DMS 273 treated with DMSO at 0.1 percent for 48 hours (cell line): ENCODE results near the gene DCTN1.
A peak's percentile ranks its signal among the peaks of the same experiment; 100 is the strongest.
"Not testable (repeated sequence)": the region's sequence is repeated elsewhere in the genome, so short reads cannot be mapped to it uniquely, and the experiment has no call there.

Experiments
- DNase-seq: peaks from one replicate; lab custom pipeline; 2025; lab: John Stamatoyannopoulos, UW

Gene DCTN1

DNA sequence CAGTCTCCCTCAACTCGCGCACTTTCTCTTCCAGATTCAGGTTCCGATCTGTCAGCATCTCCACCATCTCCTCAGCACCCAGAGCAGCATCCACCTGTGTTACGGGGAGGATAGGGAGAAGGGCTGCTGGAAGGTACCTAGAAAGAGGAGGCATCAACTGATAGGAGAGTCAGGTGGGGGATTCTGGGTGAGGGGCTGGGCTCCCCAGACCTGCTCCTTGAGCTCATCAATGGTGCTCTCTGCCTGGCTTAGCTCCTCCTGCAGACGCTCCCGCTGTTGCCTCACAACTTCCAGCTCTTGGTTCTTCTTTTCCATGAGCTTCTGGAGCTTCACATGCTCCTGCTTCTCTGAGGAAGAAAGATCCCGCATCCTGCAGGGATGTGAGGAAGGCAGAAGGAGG is 10.1 kb downstream of the DCTN1 start:
- no peak for DNase-seq

DNA sequence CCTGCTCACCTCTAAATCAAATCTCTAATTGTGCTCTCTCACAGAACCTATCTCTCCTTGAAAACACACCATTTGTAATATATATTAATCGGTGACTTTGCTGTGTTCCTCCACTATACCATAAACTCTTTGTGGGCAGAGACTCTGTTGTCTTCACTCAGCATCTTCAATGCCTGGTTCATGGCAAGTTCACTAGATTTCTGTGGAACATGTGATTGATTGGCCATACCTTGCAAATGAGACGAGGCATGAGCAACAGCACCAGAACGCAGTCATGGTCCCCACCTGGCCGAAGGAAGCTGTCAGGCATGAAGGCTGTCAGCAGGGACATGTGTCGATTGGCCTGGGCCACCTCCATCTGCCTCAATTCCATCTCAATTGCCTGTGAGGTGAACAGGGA is 11.6 kb downstream of the DCTN1 start:
- no peak for DNase-seq

DNA sequence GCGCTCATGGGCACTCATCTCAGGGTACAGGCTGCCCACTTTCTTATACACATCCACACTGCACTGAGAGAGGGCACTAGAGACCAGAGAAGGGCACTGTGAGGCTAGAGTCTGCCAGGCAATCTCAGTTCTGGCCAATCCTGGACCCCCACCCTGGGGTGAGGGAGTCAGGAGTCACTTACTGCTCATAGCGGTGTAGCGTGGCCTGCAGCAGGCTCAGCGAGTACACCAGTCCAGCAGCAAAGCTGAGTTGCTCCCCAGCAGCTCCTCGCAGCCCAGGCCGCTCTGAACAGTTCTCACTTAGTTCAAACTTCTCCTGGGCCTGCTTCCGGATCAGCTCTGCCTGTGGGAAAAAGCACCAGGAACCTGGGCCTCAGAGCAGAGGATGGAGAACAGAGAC is 12.3 kb downstream of the DCTN1 start:
- no peak for DNase-seq

DNA sequence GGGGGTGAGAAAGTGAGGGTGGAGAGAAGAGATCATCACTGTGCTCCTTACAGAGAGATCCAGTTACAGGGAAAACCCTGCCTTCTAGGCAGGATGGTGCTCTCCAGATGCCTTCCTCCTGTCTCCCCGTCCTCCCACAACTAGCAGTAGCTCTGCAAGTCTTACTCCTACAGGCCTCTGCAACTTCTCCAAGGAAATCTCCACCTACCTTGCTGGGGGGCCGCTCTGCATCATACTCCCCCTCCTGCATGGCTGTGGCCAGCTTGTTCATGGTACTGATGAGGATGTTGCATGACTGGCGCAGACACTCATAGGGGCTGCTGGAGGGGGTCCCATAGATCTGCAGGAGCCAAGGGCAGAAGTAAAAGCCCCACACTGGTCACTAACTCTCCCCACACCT is 14.1 kb downstream of the DCTN1 start:
- no peak for DNase-seq

DNA sequence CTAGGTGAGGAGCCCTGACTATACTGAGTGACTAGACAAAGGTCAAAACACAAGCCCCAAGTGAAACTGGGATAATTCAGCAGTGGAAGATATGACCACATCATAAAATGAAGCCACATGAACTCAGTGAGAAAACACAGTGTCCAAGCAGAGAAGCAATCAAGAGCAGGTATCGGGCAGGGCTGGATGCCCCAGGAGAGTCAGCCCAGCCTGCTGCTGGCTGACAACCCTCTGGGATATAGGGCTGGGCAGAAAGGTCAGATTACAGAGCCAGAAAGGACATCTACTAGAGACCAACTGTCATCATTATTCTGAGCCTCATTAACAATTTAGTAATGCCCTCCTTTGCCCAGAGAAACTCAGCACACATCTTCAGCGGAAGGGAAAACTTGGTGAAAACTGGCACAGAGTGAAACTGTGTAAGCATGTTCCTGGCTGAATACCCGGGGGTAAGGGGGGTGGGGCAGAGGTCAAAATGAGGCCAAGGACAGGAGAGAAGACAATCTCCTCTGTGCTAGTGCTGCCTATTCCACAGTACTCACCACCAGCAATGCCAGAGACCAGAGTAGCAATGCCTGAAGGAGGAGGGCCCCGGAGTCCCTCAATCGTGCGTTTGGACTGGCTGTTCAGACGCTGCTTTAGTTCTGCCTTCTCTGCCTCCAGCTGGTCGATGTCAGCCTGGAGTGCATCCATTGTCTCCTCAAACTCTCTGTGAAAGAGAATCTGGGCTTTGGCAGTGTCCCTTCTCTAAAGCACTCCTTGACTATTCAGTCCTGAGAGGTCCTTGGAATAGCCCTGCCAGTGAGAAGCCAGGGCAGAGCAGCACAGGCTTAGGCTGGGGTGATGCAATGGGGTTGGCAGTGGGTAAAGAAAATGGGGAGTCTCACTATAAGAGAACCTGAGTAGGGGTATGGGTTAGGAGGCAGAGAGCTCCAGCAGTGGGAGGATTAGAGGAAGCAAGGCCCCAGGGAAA is 15.3 kb downstream of the DCTN1 start:
- DNase-seq = no peak

DNA sequence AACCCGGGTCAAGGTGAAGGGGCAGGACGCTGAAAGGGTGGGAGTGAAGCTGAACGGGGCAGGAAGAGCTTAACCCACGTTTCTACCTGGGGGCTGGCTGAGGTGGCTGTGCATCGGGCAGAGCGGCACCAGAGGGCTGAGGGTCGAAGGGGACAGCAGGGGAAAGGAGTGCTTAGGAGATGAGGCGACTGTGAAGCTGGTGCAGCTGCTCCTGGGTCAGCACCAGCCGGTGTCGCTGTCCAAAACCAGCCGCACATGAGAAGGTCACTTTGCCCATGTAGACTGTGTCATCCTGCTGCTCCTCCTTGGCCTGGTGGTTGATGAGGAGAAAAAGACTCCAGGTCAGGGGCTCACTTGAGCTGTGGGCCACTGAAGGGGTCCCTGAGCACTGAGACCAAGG is 18.8 kb downstream of the DCTN1 start:
- no peak for DNase-seq

DNA sequence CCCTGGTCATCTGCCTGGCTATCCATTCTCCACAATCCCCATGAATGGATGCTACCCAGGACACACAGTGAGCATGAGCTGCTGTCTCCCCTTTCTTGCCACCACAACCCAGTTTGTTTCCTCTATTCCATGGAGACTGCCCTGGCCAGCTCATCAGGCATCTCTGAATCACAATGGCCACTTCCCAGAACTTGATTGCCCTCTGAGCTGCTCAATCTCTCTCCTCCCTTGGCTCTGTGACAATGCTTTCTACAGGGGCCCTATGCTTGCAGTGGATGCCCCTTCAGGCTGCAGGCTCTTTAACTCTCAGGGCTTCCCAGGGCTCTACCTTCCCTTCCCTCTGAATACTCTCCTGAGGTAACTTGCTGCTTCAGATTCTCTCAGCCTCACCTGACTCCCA is 22.5 kb downstream of the DCTN1 start:
- DNase-seq = no peak

DNA sequence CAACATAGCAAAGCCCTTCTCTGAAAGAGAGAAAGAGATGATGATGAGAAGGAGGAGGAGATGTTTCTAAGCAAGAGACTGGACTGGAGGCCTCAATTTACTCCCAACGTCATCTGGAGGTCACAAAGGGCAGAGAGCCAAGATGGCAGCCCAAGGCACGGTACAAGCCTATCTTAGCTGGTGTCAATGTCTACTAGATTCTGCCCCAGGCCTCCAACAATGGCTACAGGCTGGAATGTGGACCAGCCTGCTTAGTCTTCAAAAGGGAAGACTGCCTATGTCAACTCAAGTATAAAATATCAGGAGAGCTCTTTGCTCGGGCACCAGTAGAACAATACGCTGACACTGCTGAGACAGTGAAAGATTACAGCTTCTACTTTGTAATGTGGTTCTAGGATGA is 30.2 kb downstream of the DCTN1 start:
- DNase-seq = no peak

DNA sequence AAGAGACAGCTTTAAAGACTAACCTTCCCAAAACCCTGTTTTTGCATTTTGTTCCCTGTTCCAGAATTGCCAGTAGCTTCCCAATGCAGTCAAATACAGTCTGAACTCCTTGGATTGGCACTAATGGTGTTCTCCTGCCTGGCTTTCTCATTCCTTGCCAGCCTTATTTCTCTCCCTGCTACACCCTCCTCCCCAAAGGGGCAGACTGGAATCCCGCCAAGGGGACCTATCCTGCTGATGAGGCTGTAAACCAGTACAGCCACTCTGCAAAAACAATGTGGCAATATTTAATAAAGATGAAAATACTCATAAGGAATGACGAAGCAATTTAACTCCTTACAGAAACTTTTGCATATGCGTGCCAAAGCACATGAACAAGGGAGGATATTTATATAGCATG is 32.4 kb downstream of the DCTN1 start:
- no peak for DNase-seq

DNA sequence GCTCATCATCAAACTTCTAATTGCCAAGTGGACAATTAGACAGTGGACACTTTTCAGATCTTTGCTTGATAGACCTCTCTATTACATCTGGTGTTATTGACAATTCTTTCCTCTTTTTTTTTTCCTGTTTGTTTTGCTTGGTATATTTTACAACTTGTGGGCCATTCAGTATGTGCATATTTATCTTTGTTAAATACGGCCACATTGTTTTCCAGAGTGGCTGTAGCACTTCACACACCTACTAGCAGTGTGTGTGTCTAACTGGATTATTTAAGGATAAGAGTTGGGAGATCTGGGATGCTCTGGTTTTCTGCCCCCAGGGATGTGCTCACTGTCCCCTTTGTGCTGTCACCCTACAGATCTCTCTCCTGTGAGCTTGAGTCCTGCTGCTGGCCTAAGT is 32.8 kb downstream of the DCTN1 start:
- DNase-seq = no peak

DNA sequence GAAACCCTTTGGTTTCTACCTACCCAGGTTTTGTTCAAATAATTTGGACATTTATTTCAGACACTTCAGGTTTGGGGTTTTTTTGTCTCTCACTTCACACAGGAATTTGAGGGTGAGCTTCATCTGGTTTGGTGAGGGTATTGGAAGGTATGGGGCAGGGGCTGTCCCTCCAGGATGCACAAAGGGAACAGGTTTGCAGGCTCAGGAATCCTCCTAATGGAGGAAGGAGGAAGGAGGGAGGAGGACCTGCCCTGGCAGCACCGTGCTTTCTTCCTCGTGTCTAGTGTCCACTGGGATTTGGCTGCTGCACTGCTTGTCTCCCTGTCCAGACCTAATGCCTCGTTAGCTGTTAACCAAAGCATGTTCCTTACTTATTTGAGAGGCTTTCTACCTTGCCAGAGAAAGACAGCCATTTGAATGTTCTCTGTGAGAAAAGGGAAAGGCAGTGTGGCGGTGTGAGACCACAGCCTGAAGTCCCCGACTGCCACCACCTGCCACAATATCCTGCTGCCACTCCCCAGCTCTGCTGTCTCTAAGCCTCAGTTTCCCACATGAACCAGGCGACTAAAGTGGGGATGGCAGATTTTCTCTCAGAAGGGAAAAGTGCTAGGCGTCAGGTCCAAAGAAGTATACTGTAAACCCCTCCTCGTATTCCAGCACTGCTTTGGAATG is 34.7 kb downstream of the DCTN1 start:
- DNase-seq = no peak

DNA sequence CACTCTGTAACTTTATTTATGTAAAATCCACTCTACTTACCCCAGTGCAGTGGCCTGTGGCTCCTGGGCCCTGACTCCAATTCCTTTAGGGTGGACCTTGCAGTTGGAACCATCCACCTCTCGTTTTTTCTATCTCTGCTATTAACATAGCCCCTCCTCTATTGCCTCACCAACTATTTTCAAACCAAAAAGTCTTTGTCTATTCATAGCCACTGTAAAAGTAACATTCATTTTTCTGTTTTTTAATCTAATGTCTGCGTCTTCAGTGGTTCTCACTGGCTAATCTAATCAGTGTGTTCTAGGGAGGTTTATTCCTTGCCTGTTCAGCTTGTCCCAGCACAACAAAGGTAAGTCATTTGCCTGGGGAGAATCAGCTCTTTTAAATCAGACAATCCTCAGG is 36.8 kb downstream of the DCTN1 start, which contains the start of gene SLC4A5:
Gene SLC4A5 (minus strand): TSS at position 101 of the 400 bp plus-strand sequence. CDS start 28,393 bp downstream, outside the sequence.
- DNase-seq = no peak

DNA sequence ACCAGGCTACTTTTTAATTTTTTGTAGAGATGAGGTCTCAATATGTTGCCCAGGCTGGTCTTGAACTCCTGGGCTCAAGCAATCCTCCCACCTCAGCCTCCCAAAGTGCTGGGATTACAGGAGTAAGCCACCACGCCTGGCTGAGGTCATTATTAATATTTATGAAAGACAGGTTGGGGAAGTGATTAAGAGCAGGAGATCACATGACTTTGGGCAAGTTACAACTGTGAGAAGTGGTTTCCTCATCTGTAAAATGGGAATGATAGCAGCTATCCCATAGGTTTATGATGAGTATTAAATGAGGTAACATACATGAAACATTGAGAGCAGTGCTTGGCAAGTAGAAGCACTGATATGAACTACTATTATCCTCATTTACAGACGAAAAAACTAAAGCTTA is 43.9 kb downstream of the DCTN1 start:
- not testable (repeated sequence) for DNase-seq

DNA sequence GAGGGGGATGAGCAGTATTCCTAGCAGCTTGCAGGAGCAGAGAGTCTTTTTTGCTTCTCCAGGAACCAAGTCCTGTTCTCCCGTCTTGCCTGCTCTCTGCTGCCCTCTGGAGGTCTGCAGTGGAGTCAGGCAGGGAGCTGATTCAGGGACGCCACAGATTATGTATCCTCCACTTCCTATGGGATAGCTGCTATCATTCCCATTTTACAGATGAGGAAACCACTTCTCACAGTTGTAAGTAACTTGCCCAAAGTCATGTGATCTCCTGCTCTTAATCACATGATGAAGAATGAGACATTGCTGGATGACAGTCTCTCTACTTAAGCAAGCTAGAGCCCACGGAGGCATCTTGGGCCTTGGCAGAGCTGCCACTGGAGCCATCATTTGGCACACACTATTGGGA is 45.2 kb downstream of the DCTN1 start:
- DNase-seq = peak; percentile 20

DNA sequence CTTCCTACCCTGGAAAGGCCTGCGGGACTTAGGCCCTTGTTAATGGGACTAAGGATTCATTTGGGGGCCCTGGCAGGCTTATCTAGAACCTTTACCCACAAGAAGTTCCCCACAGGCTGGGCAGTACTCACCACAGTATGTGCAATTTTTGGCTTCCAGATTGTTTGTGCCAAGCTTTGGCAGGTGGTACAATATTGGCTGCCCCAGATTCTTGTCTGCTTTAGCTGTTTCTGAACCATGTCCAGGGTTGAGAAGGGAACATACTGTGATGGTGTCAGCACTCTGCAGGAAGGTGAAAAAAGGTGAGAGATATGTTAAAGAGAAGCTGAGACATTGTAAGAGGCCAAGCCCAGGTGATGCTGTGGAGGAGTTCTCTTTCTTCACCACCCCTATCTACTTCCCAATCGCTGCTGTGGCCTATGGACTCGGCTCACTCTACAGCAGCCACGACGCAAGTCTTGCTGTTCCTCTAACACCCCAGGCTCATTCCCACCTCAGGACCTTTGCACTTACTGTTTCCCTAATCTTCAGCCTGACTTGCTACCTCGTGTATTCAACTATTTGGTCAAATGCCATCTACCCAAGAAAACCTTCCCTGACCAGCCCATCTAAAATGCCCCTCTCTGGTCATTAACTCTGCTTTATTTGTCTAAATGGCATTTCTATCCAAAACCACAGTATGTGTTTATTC is 46.1 kb downstream of the DCTN1 start:
- DNase-seq = no peak

DNA sequence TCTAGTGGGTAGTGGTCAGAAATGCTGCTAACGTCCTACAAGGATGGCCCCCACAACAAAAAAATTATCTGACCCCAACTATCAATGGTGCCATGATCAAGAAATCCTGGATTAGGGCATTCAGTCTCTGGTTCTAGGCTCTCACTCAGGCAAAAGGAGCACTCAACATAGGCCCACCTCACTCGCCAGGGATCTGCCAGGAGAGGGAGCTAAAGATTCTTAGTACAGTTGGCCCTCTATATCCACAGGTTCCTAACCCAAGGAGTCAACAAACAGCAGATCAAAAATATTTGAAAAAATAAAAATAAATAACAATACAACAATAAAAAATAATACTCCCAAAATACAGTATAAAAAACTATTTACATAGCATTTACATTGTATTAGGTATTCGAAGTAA is 46.9 kb downstream of the DCTN1 start:
- peak; percentile 10 for DNase-seq

DNA sequence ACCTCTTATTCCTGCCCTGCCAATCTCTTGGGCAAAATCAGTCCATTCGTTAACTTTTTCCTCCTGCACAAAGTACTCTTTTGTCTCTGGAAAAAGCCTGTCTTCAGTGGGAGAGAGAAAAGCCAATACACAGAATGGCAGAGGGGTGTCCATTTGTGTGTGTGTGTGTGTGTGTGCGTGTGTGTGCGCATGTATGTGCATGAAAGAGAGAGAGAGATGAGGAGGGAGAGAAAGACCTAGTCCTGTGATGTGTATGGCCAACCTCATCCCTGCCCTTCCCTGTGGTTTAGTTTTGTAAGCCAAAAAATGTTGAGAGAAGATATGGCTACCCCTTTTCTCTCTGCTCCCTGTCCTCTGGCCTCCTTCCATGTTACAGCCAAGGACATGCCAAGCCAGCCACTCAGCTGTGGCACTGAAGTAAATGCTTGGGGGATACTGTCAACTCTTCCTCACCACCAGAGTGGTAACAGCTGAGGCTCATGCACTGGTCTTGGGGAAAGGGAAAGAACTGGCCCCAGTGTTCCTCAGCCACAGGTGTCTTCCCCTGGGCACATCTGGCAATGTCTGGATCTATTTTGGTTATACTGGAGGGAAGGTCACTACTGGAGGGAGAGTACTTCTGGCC is 47.4 kb downstream of the DCTN1 start:
- no peak for DNase-seq

DNA sequence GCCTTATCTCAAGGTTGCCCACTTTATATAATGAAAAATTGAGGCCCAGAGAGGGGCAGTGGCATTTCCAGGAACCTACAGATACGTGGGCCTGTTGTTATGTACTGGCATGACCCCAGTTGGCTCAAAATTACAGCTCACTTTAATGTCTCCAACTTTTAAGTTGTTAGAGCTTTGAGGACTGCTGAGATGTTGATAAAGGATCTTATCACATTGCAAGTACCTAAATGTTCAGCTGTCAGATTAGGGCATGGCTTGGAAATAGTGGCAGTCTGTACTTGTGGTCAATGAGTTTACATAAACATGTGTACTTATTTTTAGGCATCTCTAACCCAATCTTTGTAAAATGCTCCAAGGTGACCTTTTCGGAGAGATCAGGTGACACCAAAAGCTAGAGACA is 51.5 kb downstream of the DCTN1 start:
- no peak for DNase-seq

DNA sequence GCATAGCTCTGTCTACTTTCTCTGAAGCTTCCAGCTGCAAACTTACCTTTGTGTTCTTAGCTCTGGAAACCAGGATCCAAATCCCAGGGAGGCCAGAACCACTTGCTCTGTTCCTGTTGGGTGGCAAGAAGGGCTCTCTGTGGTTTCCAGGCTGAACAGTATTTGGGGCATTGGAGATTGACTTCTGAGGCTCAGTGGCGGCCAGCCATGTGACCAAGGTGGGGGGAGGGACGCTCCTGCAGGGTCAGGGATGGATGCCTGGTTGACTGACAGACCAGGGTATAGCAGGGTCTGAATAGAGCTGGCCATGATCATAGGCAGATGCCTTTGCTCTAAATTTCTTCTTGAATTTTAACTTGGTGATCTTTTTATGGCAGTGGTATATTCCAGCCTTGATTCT is 52.0 kb downstream of the DCTN1 start:
- DNase-seq = no peak

DNA sequence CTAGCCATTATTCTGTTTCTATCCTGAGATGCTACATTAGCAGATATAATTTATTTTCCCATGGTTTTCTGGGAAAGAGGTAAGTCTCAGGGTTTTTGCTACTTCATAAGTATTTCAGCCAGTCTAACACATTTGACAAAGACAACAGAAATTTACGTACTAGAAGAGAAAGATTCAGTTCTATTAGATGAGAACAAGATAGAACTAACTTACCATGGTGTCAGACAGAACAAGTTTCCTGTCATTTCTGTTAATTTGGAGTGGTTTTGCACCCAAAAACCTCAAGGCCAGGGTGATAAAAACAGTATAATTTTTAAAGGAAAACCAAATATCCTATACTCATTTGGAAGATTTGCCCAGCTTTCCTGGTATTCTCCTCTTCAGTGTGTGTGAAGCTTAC is 52.5 kb downstream of the DCTN1 start:
- no peak for DNase-seq

DNA sequence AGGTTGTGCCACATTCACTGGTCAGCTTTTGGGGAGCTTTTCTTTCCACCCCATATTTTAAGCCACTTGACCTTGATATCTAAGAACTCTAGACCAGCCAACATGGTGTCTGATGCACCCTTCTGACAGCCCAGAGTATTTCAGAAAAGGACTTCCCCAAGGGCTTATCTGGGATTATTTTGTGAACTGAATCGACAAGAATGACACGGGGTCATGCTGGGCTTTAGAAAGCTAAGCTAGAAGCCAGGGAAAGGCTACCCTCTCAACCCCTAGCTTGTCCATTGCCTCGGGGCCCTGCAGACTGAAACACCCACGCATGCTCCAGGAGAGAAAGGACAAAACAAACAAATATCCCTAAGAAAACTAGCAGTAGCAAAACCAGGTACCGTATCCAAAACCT is 52.9 kb downstream of the DCTN1 start:
- no peak for DNase-seq

DNA sequence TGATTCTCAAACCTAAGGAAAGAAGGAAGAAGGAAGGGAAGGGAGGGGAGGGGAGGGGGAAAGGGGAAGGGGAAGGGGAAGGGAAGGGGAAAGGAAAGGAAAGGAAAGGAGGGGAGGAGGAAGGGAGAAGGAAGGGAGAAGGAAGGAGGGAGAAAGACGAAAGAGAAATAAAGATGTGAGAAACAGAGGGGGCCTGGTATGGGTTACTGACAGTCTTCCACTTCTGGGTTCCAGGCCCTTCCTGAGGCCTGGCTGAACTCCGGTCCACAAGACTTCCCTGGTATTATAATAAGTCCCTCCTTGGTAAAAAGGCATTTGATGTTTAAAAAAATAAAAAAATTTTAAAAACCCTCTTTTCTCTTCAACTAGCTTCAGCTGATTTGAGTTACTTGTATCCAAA is 54.3 kb downstream of the DCTN1 start:
- DNase-seq = no peak
